B cell (primary cell): Measurements from ENCODE around the gene WNT3A.

Experiments used
- EZH2 ChIP-seq: IDR thresholded peaks from 2 replicates; pipeline ENCODE4 v1.6.1; 2012; ENCODE audit warnings: borderline replicate concordance, low read depth, mild to moderate bottlenecking, moderate library complexity, low read length; ENCODE audit not compliant: insufficient read depth, poor library complexity, severe bottlenecking
- TF ChIP-seq, protein P1 (sequence below): fragments of 200-600 bp; IDR thresholded peaks from one replicate; pipeline ENCODE4 v1.8.0; 2022; ENCODE audit warnings: antibody characterized with exemption, mild to moderate bottlenecking

DNA sequence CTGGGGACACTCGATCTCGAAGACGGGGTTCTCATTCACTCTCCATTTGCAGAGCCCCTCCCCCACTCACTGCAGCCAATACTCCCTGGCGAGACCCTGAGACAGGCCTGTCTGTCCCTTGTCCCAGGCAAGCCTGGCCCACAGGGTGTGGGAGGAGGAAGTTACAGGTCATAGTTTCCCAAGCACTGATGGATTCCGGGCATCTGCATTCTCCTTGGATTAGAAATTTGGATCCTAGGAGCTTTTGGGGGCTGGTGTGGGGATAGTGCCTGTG lies 11.3 kb downstream of the WNT3A start:
- TF ChIP-seq, protein P1, sequence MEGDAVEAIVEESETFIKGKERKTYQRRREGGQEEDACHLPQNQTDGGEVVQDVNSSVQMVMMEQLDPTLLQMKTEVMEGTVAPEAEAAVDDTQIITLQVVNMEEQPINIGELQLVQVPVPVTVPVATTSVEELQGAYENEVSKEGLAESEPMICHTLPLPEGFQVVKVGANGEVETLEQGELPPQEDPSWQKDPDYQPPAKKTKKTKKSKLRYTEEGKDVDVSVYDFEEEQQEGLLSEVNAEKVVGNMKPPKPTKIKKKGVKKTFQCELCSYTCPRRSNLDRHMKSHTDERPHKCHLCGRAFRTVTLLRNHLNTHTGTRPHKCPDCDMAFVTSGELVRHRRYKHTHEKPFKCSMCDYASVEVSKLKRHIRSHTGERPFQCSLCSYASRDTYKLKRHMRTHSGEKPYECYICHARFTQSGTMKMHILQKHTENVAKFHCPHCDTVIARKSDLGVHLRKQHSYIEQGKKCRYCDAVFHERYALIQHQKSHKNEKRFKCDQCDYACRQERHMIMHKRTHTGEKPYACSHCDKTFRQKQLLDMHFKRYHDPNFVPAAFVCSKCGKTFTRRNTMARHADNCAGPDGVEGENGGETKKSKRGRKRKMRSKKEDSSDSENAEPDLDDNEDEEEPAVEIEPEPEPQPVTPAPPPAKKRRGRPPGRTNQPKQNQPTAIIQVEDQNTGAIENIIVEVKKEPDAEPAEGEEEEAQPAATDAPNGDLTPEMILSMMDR: no peak
- TF ChIP-seq EZH2: no peak
